Kidney capillary endothelial cell (primary cell): ENCODE results near the gene ALG5.

ENCODE experiments used
- DNase-seq: peaks from one replicate; pipeline ENCODE4 v3.0.0-alpha.2; 2018; ENCODE audit warnings: low spot score

The ALG5 gene

DNA sequence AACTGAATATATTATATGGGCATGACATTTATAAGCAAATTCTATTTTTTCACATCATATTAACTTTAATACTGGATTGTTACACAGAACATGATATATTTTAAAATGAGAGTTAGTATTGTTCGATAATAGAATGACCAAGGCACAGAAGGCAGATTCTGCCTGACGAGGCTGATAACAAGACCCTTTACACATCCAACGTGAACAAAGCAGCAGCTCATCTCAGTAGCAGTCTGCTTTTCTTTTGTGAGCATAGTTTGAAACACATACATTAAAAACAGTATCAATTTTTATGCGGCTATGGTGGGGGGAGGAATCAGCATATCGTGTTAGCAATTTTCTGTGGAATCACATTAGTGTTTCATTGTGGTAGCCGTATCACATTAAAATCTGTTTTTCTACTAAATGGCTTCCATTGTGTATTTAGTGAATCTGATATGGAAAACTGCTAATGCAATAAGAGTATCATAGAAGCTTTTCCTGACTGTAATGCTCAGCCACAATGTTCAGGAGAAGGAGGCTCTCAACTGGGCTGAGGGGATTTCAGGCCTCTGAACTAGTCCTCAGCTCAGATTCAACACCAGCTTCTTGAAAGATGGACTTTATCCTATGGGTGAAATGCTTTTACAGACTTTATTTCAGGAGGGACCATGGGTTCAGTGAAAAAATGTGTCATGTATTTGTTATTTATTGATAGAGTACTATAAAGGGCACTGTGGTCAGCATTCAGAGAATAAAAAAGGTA is 83.1 kb downstream of the ALG5 start:
- DNase-seq: no peak

DNA sequence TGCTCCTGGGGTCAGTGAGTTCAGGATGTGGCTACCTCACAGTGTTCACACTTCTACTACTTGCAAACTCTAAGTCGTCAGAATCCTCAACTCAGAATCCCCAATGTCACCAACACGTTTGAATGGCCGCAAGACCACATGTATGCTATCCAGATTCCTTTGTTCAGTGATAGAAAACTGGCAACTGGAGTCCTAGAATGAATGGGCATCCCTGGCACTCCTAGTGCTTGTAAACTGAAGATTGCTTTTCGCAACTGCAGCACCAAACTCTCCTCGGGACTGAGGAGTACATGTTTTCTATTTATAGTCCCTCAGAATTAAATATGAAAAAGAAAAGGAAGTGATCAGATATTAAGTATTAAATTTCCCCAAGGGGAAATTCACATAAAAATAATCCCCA is 84.0 kb downstream of the ALG5 start:
- DNase-seq: no peak

DNA sequence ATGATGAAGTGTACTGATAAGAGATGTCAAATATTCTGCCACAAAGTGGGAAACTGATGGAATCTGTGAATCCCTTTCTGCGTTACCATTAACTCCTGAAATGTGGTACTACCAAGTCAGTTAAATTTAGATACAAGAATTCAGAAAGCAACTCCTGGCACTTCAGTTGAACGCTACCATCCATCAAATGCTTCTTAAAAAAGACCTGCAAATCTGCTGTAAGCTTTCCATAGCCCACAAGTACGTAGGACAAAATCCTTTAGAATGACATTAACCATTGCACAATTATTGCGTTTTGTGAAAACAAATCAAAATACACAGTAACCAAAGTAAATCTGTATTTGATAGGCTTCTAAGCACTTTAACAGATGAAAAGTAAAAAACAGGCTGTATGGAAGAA is 84.5 kb downstream of the ALG5 start:
- no peak for DNase-seq

DNA sequence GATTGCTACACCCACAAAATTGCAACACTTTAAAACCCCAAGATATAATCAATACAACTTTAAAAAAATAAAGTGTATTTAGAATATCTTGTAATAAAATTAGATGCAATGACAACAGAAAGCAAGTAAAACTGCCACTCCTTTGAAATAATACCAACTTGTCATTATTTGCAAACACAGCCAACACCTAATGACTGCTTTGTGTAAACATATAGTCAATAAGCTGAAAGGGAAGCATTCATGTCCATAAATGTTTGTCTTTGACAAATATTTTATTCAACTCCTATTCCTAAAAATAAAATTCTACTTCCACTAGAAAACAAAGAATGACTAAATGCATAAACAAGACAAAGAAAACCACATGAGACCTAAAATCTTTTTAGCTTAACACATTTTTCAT is 85.7 kb downstream of the ALG5 start:
- no peak for DNase-seq

DNA sequence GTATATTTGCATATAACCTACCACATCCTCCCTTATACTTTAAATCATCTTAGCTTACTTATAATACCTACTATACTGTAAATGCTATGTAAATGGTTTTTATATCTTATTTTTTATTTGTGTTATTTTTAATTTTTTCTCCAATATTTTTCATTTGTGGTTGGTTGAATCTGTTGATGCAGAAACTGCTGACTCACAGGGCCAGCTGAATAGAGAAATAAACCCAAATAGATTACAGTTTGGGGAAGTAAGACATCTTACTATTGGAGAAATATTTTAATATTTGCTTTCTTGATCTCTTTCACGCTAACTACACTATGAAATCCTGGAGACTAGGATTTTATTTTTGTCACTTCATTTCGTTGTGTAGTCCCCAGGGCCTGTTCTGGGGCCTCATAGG is 86.2 kb downstream of the ALG5 start:
- DNase-seq: no peak

DNA sequence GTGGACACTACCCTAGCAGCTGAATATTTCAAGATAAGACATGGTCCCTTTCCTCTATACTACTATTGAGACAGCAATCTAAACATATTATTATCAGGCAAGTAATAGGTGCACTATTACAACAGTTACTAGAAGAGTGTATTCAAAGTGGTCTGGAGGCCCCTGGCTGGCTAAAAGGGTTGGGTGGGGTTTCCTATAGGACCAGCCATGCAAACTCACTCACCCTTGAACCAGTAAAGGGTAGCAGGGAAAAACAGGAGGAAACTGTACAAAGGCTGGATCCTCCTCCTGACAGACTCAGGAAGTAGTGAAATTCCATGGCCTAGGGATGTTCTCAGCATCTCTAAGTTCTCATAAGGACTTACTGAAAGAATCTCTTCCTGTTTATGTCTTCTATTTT is 86.8 kb downstream of the ALG5 start:
- DNase-seq: no peak

DNA sequence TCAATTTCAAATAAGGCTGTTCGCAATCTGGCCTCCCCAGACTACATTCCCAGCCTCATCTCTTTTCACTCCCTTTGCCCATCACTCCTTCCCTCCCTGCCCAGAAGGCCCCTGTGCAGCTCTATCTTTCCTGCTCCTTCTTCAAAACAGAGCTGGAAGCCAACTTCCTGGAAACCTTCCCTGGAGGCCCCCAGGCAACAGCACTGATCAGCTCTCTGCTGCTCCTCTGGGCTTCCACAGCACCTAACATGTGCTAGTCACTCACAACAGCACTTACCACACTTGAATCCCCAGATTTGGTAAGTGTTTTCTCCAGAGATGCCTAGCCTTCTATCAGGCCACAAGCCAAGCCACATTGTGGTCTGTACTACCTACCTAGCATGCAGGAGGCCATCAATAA is 88.6 kb downstream of the ALG5 start:
- no peak for DNase-seq

DNA sequence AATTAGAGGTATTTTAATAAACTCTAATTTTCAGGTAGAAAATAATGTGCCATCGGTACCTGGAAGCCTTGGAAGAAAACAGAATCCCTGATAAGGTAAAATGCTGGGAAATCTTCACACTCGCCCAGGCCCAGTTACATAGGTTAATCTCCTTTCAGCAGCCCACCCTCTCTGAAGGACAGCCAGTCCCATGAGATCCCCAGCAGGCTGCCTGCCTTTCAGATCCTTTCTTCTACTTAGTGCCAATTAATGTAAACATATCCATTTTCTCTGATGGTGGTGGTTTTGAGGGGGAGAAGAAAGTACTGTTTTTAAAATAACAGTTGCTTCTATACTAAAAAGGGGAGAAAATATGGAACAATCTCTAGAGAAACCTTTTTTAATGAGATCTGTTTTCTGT is 91.3 kb downstream of the ALG5 start:
- no peak for DNase-seq

DNA sequence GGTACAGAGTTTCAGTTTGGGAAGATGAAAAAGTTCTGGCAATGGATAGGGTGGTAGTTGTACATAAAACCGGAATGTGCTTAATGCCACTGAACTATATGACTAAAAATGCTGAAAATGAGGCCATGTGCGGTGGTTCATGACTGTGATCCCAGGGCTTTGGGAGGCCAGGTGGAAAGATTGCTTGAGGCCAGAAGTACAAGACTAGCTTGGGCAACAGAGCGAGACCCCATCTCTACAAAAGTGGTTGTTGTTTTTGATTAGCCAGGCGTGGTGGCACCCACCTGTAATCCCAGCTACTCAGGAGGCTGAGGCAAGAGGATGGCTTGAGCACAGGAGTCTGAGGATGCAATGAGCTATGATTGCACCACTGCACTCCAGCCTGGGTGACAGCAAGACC is 91.9 kb downstream of the ALG5 start:
- DNase-seq: no peak

DNA sequence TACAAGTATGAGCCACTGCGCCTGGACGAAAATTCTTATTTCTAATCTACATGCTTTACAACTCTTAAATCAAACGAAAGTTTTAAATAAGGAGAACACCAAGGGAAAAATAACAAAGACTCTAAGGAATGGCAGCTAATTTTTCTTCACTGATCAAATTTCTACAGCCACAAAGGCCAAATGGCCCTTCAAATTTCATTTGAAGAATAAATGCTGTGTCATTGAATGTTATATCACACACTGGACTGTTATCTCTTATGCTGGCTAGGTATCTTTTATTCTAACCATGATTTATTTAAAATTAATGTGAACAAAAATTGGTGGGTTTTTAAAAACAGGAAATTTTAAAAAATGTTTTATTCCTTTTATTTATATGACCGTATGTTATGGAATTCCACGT is 93.2 kb downstream of the ALG5 start:
- no peak for DNase-seq

DNA sequence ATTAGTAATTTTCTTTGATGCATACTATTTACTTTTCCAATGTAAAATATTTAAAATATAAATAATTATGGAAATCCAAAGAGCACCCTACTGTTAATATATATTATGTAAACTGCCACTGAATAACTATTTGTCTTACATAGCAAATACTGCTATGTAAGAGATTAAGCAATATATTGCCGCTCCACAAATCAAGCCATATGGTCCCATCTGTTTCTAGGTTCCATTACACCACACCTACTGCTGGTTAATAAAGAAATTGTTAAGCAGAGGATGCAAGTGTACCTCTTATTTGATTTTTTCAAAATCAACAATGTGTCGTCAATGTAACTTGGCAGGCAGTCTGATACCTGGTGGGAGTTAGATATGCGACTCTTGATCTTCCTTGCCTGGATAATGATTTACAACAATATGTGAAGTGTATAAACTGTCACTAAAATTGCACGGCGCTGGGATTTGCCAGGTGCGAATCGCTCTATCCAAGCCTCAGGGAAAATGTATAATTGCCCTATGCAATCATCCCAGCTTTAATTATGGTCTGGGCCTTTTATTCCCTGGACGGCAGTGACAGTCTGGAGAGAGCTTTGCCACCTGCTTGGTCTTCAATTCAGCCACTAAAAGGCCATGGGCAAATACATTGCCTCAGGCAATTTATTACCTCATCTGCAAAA is 95.1 kb downstream of the ALG5 start:
- no peak for DNase-seq
